Measurements from ENCODE around the gene MYBL2.

GRCh38 chr20:43636429-43636828 is 30.5 kb upstream of the MYBL2 start:
- TF ChIP-seq POLR2A (IDR thresholded peaks at IDR 0.05) (no peak), CTCF (IDR thresholded peaks at IDR 0.05) (no peak)

All from adrenal gland (tissue), 5 donors.